ENCODE data around the gene LRBA. TPM values are rescaled to one million over a fixed set of nuclear protein-coding genes. Genes with fewer than 3 reads are reported as not detected.

The LRBA gene
- total RNA-seq, 2 donors from 2014 or later: 30.9 to 33.7 TPM

- TF ChIP-seq, protein P1, sequence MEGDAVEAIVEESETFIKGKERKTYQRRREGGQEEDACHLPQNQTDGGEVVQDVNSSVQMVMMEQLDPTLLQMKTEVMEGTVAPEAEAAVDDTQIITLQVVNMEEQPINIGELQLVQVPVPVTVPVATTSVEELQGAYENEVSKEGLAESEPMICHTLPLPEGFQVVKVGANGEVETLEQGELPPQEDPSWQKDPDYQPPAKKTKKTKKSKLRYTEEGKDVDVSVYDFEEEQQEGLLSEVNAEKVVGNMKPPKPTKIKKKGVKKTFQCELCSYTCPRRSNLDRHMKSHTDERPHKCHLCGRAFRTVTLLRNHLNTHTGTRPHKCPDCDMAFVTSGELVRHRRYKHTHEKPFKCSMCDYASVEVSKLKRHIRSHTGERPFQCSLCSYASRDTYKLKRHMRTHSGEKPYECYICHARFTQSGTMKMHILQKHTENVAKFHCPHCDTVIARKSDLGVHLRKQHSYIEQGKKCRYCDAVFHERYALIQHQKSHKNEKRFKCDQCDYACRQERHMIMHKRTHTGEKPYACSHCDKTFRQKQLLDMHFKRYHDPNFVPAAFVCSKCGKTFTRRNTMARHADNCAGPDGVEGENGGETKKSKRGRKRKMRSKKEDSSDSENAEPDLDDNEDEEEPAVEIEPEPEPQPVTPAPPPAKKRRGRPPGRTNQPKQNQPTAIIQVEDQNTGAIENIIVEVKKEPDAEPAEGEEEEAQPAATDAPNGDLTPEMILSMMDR (IDR thresholded peaks at IDR 0.05): no peak
- no peak overlapping the region for H3K4me3 ChIP-seq
- ATAC-seq (ENCODE audit: insufficient number of reproducible peaks, low FRiP score, low read depth): no peak
Measured at GRCh38 chr4:150801833-150802232, 213.3 kb downstream of the LRBA start.

GRCh38 chr4:150799207-150799606 is 215.9 kb downstream of the LRBA start:
- Histone ChIP-seq H3K36me3 (no peaks in the 10 kb centered on the region), H3K4me3 (no peak overlapping the region), H3K4me1 (ENCODE audit: control insufficient read depth in 1 of 2, low read depth in 2 of 2) (no peaks in the 10 kb centered on the region), H3K27ac (no peak overlapping the region), H3K9me3 (no peaks in the 10 kb centered on the region), H3K27me3 (replicated peaks; ENCODE audit: insufficient read depth) (no peaks in the 10 kb centered on the region)
- TF ChIP-seq, protein P1 (IDR thresholded peaks at IDR 0.05): no peak
- DNase-seq (ENCODE audit: low spot score) (no peak), ATAC-seq (ENCODE audit: insufficient number of reproducible peaks, low FRiP score, low read depth) (no peak)

More at GRCh38 chr4:150801833-150802232, 213.3 kb downstream of the LRBA start:
- Histone ChIP-seq H3K9me3 (no peaks in the 10 kb centered on the region), H3K36me3 (no peaks in the 10 kb centered on the region), H3K27ac (no peak overlapping the region), H3K27me3 (replicated peaks; ENCODE audit: insufficient read depth) (no peaks in the 10 kb centered on the region), H3K4me1 (ENCODE audit: control insufficient read depth in 1 of 2, low read depth in 2 of 2) (no peaks in the 10 kb centered on the region)
- DNase-seq (ENCODE audit: low spot score): no peak

- no peaks in the 10 kb centered on the region for H3K27me3 ChIP-seq (replicated peaks; ENCODE audit: insufficient read depth)
- no peak for DNase-seq (ENCODE audit: low spot score)
- H3K9me3 ChIP-seq: no peaks in the 10 kb centered on the region
- no peak overlapping the region for H3K4me3 ChIP-seq
- ATAC-seq (ENCODE audit: insufficient number of reproducible peaks, low FRiP score, low read depth): no peak
- TF ChIP-seq, protein P1 (IDR thresholded peaks at IDR 0.05): no peak
- H3K27ac ChIP-seq: no peak overlapping the region
- H3K36me3 ChIP-seq: no peaks in the 10 kb centered on the region
- H3K4me1 ChIP-seq (ENCODE audit: control insufficient read depth in 1 of 2, low read depth in 2 of 2): no peaks in the 10 kb centered on the region
Measured at GRCh38 chr4:150794706-150795105, 220.4 kb downstream of the LRBA start.

GRCh38 chr4:150789864-150790263 is 225.2 kb downstream of the LRBA start:
- Histone ChIP-seq H3K36me3 (no peaks in the 10 kb centered on the region), H3K27me3 (replicated peaks; ENCODE audit: insufficient read depth) (no peaks in the 10 kb centered on the region), H3K27ac (no peak overlapping the region), H3K9me3 (no peaks in the 10 kb centered on the region), H3K4me1 (ENCODE audit: control insufficient read depth in 1 of 2, low read depth in 2 of 2) (no peaks in the 10 kb centered on the region), H3K4me3 (no peak overlapping the region)
- ATAC-seq (ENCODE audit: insufficient number of reproducible peaks, low FRiP score, low read depth): no peak
- TF ChIP-seq, protein P1 (IDR thresholded peaks at IDR 0.05): no peak
- no peak for DNase-seq (ENCODE audit: low spot score)

DNA sequence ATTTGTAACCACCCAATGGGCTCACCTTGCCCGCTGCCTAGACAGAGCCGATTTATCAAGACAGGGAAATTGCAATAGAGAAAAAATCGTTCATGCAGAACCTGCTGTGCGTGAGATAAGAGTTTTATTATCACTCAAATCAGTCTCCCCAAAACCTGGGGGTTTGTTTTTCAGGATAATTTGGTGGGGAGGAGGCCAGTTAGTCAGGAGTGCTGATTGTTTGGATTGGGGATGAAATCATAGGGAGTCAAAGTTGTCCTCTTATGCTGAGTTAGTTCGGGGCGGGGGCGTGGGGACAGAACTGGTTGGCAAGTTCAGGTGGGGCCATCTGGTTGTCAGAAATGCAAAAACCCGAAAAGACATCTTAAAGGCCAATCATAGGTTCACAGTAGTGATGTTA is 230.1 kb downstream of the LRBA start:
- DNase-seq (ENCODE audit: low spot score) (no peak), ATAC-seq (ENCODE audit: insufficient number of reproducible peaks, low FRiP score, low read depth) (no peak)
- Histone ChIP-seq H3K27me3 (replicated peaks; ENCODE audit: insufficient read depth) (no peaks in the 10 kb centered on the region), H3K36me3 (no peaks in the 10 kb centered on the region), H3K9me3 (no peaks in the 10 kb centered on the region), H3K4me1 (ENCODE audit: control insufficient read depth in 1 of 2, low read depth in 2 of 2) (peaks cover 3 to 7% of the 10 kb centered on the region in 2 donors), H3K4me3 (no peak overlapping the region), H3K27ac (no peak overlapping the region)
- TF ChIP-seq, protein P1 (IDR thresholded peaks at IDR 0.05): no peak

Data from thoracic aorta (tissue), 2 donors.